Measurements from ENCODE around the gene POLD3. TPM values are rescaled to one million over a fixed set of nuclear protein-coding genes. Genes with fewer than 3 reads are reported as not detected.

POLD3 gene
- total and polyA plus RNA-seq, 2 donors (not counting 1 experiment from before 2014, with no cell fraction given) = 4.6 to 17.6 TPM

DNA sequence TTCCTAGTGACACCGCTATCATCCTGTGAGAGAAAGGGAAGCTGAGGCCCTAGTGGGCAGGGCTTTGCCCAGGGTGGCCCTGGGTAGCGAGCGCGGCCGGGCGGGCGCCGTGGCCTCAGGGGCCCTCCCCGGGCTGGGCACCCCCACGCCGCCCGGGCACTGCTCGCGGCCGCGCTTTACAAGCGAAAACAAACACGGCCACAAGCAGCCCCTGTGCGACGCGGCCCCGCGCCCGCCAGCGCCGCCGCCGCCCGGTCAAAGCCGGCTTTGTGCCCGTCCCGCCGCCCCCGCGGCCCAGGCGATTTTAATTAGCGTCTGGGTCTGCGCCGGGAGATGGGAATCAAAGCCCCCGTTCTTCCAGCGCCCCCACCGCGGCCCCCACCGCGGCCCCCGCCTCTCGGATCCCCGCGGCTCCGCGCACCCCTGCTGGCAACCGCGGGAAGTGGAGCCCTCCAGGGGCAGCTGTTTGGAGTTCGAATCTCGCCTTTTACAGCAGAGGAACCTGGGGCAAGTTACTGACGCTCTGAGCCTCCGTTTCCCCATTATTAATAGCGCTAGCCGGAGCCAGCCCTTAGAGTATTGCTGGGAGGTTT lies 91.0 kb downstream of the POLD3 start:
- Mint-ChIP-seq H3K27me3 (peaks cover 30% of the 10 kb centered on the region), H3K9me3 (ENCODE audit: insufficient read depth) (no peaks in the 10 kb centered on the region), H3K4me1 (peaks cover 2% of the 10 kb centered on the region), H3K27ac (no peak overlapping the region), H3K4me3 (no peak overlapping the region)
- H3K9me3 ChIP-seq (ENCODE audit: control extremely low read depth in 1 of 3, control insufficient read depth in 2 of 3, insufficient read depth in 1 of 3, low read length in 2 of 3) = peaks cover 0 to 14% (median 0%) of the 10 kb centered on the region in 3 donors
- peak overlapping the region; percentile 19 for H3K9ac ChIP-seq (ENCODE audit: low read length)
- 7% methylated on average over 59 of the region's 59 CpGs for WGBS (ENCODE audit: insufficient coverage)
- POLR2A ChIA-PET = no interaction called here
- CTCF ChIA-PET = no interaction called here
- H3K36me3 ChIP-seq (replicated peaks in 1 of 2; ENCODE audit: control extremely low read depth in 1 of 2, control insufficient read depth in 1 of 2, extremely low read depth in 1 of 2, insufficient read depth in 2 of 2, low read length in 1 of 2) = no peaks in the 10 kb centered on the region
- no peak overlapping the region for H3K27ac ChIP-seq (ENCODE audit: low read length in 2 of 2)
- TF ChIP-seq, protein P1, sequence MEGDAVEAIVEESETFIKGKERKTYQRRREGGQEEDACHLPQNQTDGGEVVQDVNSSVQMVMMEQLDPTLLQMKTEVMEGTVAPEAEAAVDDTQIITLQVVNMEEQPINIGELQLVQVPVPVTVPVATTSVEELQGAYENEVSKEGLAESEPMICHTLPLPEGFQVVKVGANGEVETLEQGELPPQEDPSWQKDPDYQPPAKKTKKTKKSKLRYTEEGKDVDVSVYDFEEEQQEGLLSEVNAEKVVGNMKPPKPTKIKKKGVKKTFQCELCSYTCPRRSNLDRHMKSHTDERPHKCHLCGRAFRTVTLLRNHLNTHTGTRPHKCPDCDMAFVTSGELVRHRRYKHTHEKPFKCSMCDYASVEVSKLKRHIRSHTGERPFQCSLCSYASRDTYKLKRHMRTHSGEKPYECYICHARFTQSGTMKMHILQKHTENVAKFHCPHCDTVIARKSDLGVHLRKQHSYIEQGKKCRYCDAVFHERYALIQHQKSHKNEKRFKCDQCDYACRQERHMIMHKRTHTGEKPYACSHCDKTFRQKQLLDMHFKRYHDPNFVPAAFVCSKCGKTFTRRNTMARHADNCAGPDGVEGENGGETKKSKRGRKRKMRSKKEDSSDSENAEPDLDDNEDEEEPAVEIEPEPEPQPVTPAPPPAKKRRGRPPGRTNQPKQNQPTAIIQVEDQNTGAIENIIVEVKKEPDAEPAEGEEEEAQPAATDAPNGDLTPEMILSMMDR (IDR thresholded peaks at IDR 0.05) = no peak
- TF ChIP-seq EZH2 (IDR thresholded peaks at IDR 0.05; ENCODE audit: borderline replicate concordance, insufficient read depth, low read depth, low read length, poor library complexity, severe bottlenecking) = no peak
- peaks cover 0 to 34% (median 6%) of the 10 kb centered on the region in 4 experiments for H3K27me3 ChIP-seq (replicated peaks in 1 of 4; ENCODE audit: control extremely low read depth in 1 of 4, control insufficient read depth in 3 of 4, insufficient read depth in 4 of 4, low read length in 3 of 4)
- no peaks in the 10 kb centered on the region for H3K79me2 ChIP-seq (ENCODE audit: control insufficient read depth, insufficient read depth, low read length)
- no peaks in the 10 kb centered on the region for H3K4me1 ChIP-seq (ENCODE audit: control insufficient read depth in 2 of 2, insufficient read depth in 2 of 2, low read length in 2 of 2)
- H2AFZ ChIP-seq (ENCODE audit: insufficient read depth, low read depth, low read length, poor library complexity, severe bottlenecking) = peak overlapping the region; percentile 33
- no peak for ATAC-seq (ENCODE audit: low read depth)
- intact Hi-C loops (cut with micrococcal nuclease) = no loop called here
- H3K4me2 ChIP-seq (replicated peaks; ENCODE audit: low read depth, low read length, poor library complexity, severe bottlenecking) = peak overlapping the region; percentile 57
- no peak for DNase-seq
- no peaks in the 10 kb centered on the region for H4K20me1 ChIP-seq (ENCODE audit: control insufficient read depth, insufficient read depth, low read length, poor library complexity, severe bottlenecking)
- no peak overlapping the region for H3K4me3 ChIP-seq (ENCODE audit: control extremely low read depth in 1 of 5, extremely low read depth in 1 of 5, insufficient read depth in 1 of 5, low read depth in 2 of 5, low read length in 4 of 5)

DNA sequence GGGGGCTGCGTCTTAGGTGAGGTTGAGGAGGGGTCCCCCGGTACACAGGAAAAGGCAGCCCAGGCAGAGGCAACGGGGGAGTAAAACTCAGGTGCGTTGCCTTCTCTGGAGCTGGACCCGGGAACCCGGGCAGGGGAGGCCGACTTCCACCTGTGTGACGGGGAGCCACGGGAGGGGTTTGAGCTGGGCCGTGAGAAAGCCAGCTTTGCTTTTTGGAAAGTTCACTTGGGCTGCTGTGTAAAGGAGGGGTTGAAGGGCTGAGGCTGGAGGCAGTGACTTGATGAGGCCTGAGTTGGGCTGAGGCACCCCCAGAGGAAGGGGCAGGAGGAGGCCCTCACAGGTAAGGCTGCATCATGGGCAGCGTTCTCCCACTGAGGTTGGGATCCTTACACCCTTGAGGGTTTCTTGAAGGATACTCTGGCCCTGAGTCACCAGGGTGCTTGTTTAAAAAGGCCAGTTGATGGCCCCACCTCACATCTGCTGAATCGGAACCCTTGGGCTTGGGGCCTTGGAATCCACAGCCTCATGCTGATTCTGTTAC lies 91.6 kb downstream of the POLD3 start:
- Histone ChIP-seq H3K9ac (ENCODE audit: low read length) (no peak overlapping the region), H3K4me1 (ENCODE audit: control insufficient read depth in 2 of 2, insufficient read depth in 2 of 2, low read length in 2 of 2) (no peaks in the 10 kb centered on the region), H4K20me1 (ENCODE audit: control insufficient read depth, insufficient read depth, low read length, poor library complexity, severe bottlenecking) (no peaks in the 10 kb centered on the region), H3K27ac (ENCODE audit: low read length in 2 of 2) (no peak overlapping the region), H3K4me2 (replicated peaks; ENCODE audit: low read depth, low read length, poor library complexity, severe bottlenecking) (no peak overlapping the region), H3K79me2 (ENCODE audit: control insufficient read depth, insufficient read depth, low read length) (no peaks in the 10 kb centered on the region), H2AFZ (ENCODE audit: insufficient read depth, low read depth, low read length, poor library complexity, severe bottlenecking) (no peak overlapping the region), H3K27me3 (replicated peaks in 1 of 4; ENCODE audit: control extremely low read depth in 1 of 4, control insufficient read depth in 3 of 4, insufficient read depth in 4 of 4, low read length in 3 of 4) (peaks cover 0 to 34% (median 6%) of the 10 kb centered on the region in 4 experiments), H3K36me3 (replicated peaks in 1 of 2; ENCODE audit: control extremely low read depth in 1 of 2, control insufficient read depth in 1 of 2, extremely low read depth in 1 of 2, insufficient read depth in 2 of 2, low read length in 1 of 2) (no peaks in the 10 kb centered on the region), H3K4me3 (ENCODE audit: control extremely low read depth in 1 of 5, extremely low read depth in 1 of 5, insufficient read depth in 1 of 5, low read depth in 2 of 5, low read length in 4 of 5) (no peak overlapping the region), H3K9me3 (ENCODE audit: control extremely low read depth in 1 of 3, control insufficient read depth in 2 of 3, insufficient read depth in 1 of 3, low read length in 2 of 3) (peaks cover 0 to 14% (median 0%) of the 10 kb centered on the region in 3 donors)
- ChIA-PET POLR2A (no interaction called here), CTCF (no interaction called here)
- 79% methylated on average over 12 of the region's 12 CpGs for WGBS (ENCODE audit: insufficient coverage)
- peak overlapping the region; percentile 29 for H3K4me3 Mint-ChIP-seq
- peaks cover 30% of the 10 kb centered on the region for H3K27me3 Mint-ChIP-seq
- intact Hi-C loops (cut with micrococcal nuclease) = no loop called here
- DNase-seq = no peak
- H3K27ac Mint-ChIP-seq = no peak overlapping the region
- no peaks in the 10 kb centered on the region for H3K9me3 Mint-ChIP-seq (ENCODE audit: insufficient read depth)
- peaks cover 2% of the 10 kb centered on the region for H3K4me1 Mint-ChIP-seq
- no peak for ATAC-seq (ENCODE audit: low read depth)
- TF ChIP-seq, protein P1 (IDR thresholded peaks at IDR 0.05) = no peak
- TF ChIP-seq EZH2 (IDR thresholded peaks at IDR 0.05; ENCODE audit: borderline replicate concordance, insufficient read depth, low read depth, low read length, poor library complexity, severe bottlenecking) = no peak

Measured in B cell (primary cell).